Peyer's patch (tissue), 4 donors: ENCODE data around the gene ITGAV. TPM values are rescaled to one million over a fixed set of nuclear protein-coding genes. Genes with fewer than 3 reads are reported as not detected.

Source experiments
- DNase-seq, 3 donors: peaks; one replicate each; pipeline ENCODE4 v3.0.0-alpha.2; 2017 to 2019
- H3K27ac ChIP-seq, 4 donors: fragments of 200-600 bp; sonication (generic); one replicate each; pipeline ENCODE4 v1.5.1; 2016 to 2019
- H3K27me3 ChIP-seq, 2 donors: fragments of 200-600 bp; sonication (generic); one replicate each; pipeline ENCODE4 v1.5.1; 2019
- H3K36me3 ChIP-seq, 3 donors: fragments of 200-600 bp; sonication (generic); one replicate each; pipeline ENCODE4 v1.5.1; 2016 to 2019
- H3K4me1 ChIP-seq, 4 donors: fragments of 200-600 bp; sonication (generic); one replicate each; pipeline ENCODE4 v1.5.1; 2016 to 2019
- H3K4me3 ChIP-seq, 4 donors: fragments of 200-600 bp; sonication (generic); 1 replicate in 3 of 4; 2 replicates in 1 of 4; pipeline ENCODE4 v1.5.1; 2016 to 2019; ENCODE audit warnings: mild to moderate bottlenecking in 1 of 4
- H3K9me3 ChIP-seq, 4 donors: fragments of 200-600 bp; sonication (generic); one replicate each; pipeline ENCODE4 v1.5.1; 2016 to 2019; ENCODE audit warnings: mild to moderate bottlenecking in 1 of 4
- CTCF ChIP-seq, 6 experiments: fragments of 450-650 bp in 4 of 6; fragments of 200-600 bp in 2 of 6; sonication (generic) in 1 of 6; IDR thresholded peaks; one replicate each; pipeline ENCODE4 v1.5.1; 2017 to 2019; ENCODE audit warnings: antibody characterized with exemption in 6 of 6, mild to moderate bottlenecking in 3 of 6, moderate library complexity in 1 of 6
- POLR2A ChIP-seq, 2 donors: fragments of 450-650 bp; IDR thresholded peaks; one replicate each; pipeline ENCODE4 v1.5.1; 2017; ENCODE audit warnings: antibody characterized with exemption in 2 of 2, mild to moderate bottlenecking in 2 of 2, moderate library complexity in 2 of 2
- total RNA-seq, 4 donors: library from RNA; depleted of rRNA; stranded (reverse); fragments of >200 nt; gene quantifications; one replicate each; pipeline ENCODE4 v1.1.0, GENCODE V29; 2016

ITGAV gene
- total RNA-seq, 4 donors from 2014 or later, result 28.1 to 35.9 (median 31.2) TPM

- no peak overlapping the region for H3K4me3 ChIP-seq
- TF ChIP-seq CTCF (IDR thresholded peaks at IDR 0.05), result no peak
- no peak overlapping the region for H3K27ac ChIP-seq
- H3K27me3 ChIP-seq, result no peaks in the 10 kb centered on the region
- no peaks in the 10 kb centered on the region for H3K4me1 ChIP-seq
- H3K9me3 ChIP-seq, result no peaks in the 10 kb centered on the region
- no peak for DNase-seq
- H3K36me3 ChIP-seq, result no peaks in the 10 kb centered on the region
Measured at GRCh38 chr2:186704897-186705296, 115.0 kb downstream of the ITGAV start.

- Histone ChIP-seq H3K4me3 (no peak overlapping the region), H3K27ac (no peak overlapping the region), H3K4me1 (no peaks in the 10 kb centered on the region), H3K9me3 (no peaks in the 10 kb centered on the region), H3K36me3 (no peaks in the 10 kb centered on the region), H3K27me3 (no peaks in the 10 kb centered on the region)
- no peak for DNase-seq
- no peak for TF ChIP-seq POLR2A (IDR thresholded peaks at IDR 0.05)
- no peak for TF ChIP-seq CTCF (IDR thresholded peaks at IDR 0.05)
Measured at GRCh38 chr2:186709529-186710450, 119.9 kb downstream of the ITGAV start.

GRCh38 chr2:186713691-186714090, 123.8 kb downstream of the ITGAV start:
- H3K4me1 ChIP-seq, result no peaks in the 10 kb centered on the region
- H3K36me3 ChIP-seq, result no peaks in the 10 kb centered on the region
- DNase-seq, result no peak
- H3K27ac ChIP-seq, result no peak overlapping the region
- no peaks in the 10 kb centered on the region for H3K27me3 ChIP-seq
- no peak overlapping the region for H3K4me3 ChIP-seq
- TF ChIP-seq CTCF (IDR thresholded peaks at IDR 0.05) (no peak), POLR2A (IDR thresholded peaks at IDR 0.05) (no peak)
- no peaks in the 10 kb centered on the region for H3K9me3 ChIP-seq

- Histone ChIP-seq H3K27ac (no peak overlapping the region), H3K36me3 (no peaks in the 10 kb centered on the region), H3K27me3 (no peaks in the 10 kb centered on the region), H3K4me3 (no peak overlapping the region), H3K9me3 (no peaks in the 10 kb centered on the region), H3K4me1 (no peaks in the 10 kb centered on the region)
- TF ChIP-seq POLR2A (IDR thresholded peaks at IDR 0.05) (no peak), CTCF (IDR thresholded peaks at IDR 0.05) (no peak)
- DNase-seq, result no peak
Measured at GRCh38 chr2:186714611-186715010, 124.8 kb downstream of the ITGAV start.

GRCh38 chr2:186716004-186716403, 126.1 kb downstream of the ITGAV start:
- Histone ChIP-seq H3K4me3 (no peak overlapping the region), H3K9me3 (no peaks in the 10 kb centered on the region), H3K4me1 (no peaks in the 10 kb centered on the region), H3K36me3 (no peaks in the 10 kb centered on the region), H3K27me3 (no peaks in the 10 kb centered on the region), H3K27ac (no peak overlapping the region)
- no peak for DNase-seq
- no peak for TF ChIP-seq CTCF (IDR thresholded peaks at IDR 0.05)
- TF ChIP-seq POLR2A (IDR thresholded peaks at IDR 0.05), result no peak
